GM19467 (cell line): ENCODE measurements around the gene GRK4.
A peak's percentile ranks its signal among the peaks of the same experiment; 100 is the strongest.
"Not testable (repeated sequence)": the region's sequence is repeated elsewhere in the genome, so short reads cannot be mapped to it uniquely, and the experiment has no call there.

Source experiments
- ATAC-seq: cut with Tn5 transposase; IDR thresholded peaks from one replicate; pipeline ENCODE4 v1.9.1; 2021; ENCODE audit warnings: mild to moderate bottlenecking, moderate library complexity; ENCODE audit not compliant: unreplicated experiment

GRK4 gene

DNA sequence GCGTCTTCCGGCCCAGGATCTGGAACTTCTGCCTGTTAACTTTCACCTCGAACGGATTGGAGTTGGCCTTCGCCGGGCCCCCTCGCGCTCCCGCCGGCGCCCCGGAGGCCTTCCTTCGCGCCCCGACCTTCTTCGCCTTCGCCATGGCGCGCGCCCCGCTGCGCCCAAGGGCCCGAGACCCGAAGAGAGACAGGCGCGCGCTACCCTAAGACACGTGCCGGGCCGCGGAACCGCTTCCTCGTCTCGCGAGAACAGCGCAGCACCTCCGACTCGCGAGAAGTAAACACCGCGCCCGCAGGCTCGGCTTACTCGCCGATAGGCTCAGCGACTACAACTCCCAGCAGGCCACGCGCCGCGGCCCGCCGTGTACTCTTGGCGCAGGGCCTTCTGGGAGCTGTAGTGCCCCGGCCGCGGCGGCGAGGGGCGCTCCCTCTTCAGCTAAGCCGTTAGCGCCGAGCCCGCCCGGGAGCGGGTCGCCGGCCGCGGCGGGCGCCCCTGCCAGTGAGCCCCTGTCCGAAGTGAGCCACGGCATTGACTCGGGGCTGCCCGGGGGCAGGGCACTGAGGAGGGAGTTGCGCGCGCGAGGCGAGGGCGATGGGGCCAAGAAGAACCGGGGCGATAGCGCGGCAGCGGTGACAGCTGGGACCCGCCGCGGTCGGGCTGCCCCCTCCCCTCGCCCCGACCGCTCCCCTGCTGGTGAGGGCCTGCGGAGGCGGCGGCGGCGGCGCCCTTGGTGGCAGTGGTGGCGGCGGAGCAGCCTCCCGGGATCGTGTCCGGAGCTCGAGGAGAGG, at the start of gene GRK4, which contains the start of gene NOP14:
GRK4 (plus strand) TSS at position 397 of the 791 bp plus-strand sequence. CDS start 500 bp downstream, outside the sequence.
NOP14 (minus strand) TSS at position 232 of the 791 bp plus-strand sequence; CDS start at position 145, 87 bp downstream.
- peak; percentile 88 for ATAC-seq

DNA sequence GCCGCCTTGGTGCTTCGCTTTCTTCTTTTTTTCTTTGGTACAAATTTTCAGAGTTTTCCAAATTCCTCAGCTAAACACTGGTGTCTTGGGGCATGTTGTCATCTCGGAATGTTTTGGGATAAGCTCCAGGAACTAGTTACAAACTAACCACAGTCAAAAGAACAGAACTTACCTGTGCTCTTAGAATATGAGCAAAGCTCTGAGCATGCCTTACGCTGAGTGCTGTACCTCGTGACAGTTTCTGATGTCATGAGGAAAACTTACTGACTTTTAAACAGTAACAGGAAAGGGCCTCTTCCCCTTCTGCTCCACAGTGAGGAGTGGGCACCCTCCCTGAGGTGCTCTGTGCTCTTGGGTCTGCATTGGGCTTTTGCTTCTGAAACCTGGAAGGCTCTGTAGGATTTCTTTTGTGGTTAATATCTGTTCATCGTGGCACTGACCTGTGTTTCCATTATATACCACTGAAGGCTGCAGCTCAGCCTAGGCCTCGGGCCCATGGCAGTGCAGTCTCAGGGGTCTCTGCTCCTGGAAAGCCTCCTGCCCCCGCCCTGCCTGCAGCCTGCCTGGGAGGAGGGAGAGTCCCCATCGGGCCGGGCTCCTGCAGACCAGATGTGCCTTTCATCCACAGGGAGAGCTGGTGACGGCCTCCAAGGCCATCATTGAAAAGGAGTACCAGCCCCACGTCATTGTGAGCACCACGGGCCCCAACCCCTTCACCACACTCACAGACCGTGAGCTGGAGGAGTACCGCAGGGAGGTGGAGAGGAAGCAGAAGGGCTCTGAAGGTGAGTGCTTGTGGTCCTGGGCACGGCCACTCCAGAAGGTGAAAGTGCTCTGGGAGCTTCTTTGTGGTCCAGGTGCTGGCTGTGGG, 48.9 kb upstream of the GRK4 start:
- no peak for ATAC-seq

DNA sequence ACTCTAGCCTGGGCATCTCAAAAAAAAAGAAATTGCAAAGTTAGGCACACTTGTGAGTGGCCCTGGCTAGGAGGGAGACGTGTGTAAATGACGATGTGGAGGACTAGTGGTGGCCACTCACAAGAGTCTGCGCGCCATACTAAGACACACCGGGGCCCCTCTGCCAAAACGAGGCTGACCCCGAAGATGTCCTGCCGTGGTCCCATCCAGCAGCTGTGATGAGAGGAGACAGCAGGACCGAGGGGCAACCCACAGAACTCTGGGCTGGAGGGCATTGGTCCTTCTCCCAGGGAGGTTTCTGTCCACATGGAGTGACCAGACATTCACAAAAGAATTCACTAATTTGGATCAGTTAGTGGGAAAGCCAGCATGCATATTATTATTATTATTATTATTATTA, 47.6 kb upstream of the GRK4 start:
- ATAC-seq, result no peak

DNA sequence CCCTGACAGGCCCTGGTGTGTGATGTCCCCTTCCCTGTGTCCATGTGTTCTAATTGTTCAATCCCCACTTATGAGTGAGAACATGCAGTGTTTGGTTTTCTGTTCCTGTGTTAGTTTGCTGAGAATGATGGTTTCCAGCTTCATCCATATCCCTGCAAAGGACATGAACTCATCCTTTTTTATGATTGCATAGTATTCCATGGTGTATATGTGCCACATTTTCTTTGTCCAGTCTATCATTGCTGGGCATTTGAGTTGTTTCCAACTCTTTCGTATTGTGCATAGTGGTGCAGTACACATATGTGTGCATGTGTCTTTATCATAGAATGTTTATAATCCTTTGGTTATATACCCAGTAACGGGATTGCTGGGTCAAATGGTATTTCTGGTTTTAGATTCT, 46.7 kb upstream of the GRK4 start:
- not testable (repeated sequence) for ATAC-seq

DNA sequence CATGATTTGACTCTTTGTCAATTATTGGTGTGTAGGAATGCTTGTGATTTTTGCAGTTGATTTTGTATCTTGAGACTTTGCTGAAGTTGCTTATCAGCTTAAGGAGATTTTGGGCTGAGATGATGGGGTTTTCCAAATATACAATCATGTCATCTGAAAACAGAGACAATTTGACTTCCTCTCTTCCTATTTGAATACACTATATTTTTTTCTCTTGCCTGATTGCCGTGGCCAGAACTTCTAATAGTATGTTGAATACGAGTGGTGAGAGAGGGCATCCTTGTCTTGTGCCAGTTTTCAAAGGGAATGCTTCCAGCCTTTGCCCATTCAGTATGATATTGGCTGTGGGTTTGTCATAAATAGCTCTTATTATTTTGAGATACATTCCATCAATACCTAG, 45.1 kb upstream of the GRK4 start:
- not testable (repeated sequence) for ATAC-seq

DNA sequence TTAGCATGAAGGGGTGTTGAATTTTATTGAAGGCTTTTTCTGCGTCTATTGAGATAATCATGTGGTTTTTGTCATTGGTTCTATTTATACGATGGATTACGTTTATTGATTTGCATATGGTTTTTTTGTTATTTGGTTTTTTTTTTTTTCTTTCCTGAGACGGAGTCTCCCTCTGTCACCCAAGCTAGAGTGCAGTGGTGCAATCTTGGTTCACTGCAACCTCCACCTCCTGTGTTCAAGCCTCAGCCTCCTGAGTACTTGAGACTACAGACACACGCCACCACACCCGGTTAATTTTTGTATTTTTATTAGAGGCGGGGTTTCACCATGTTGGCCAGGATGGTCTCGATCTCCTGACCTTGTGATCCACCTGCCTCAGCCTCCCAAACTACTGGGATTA, 44.7 kb upstream of the GRK4 start:
- ATAC-seq, result not testable (repeated sequence)

DNA sequence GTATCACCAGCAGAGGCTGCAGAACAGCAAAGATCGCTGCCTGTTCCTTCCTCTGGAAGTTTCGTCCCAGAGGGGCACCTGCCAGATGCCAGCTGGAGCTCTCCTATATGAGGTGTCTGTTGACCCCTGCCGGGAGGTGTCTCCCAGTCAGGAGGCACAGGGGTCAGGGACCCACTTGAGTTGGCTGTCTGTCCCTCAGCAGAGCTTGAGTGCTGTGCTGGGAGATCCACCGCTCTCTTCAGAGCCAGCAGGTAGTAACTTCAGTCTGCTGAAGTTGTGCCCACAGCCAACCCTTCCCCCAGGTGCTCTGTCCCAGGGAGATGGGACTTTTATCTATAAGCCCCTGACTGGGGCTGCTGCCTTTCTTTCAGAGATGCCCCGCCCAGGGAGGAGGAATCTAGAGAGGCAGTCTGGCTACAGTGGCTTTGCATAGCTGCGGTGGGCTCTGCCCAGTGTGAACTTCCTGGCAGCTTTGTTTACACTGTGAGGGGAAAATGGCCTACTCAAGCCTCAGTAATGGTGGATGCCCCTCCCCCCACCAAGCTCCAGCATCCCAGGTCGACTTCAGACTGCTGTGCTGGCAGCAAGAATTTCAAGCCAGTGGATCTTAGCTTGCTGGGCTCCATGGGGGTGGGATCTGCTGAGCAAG, 40.8 kb upstream of the GRK4 start:
- not testable (repeated sequence) for ATAC-seq

DNA sequence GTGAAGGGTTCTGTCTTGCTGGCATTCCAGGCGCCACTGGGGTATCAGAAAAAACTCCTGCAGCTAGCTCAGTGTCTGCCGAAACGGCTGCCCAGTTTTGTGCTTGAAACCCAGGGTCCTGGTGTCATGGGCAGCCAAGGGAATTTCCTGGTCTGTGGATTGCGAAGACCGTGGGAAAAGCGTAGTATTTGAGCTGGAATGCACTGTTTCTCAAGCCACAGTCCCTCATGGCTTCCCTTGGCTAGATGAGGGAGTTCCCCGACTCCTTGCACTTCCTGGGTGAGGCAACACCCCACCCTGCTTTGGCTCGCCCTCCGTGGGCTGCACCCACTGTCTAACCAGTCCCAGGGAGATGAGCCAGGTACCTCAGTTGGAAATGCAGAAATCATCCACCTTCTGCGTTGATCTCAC, 40.2 kb upstream of the GRK4 start:
- ATAC-seq, result no peak

DNA sequence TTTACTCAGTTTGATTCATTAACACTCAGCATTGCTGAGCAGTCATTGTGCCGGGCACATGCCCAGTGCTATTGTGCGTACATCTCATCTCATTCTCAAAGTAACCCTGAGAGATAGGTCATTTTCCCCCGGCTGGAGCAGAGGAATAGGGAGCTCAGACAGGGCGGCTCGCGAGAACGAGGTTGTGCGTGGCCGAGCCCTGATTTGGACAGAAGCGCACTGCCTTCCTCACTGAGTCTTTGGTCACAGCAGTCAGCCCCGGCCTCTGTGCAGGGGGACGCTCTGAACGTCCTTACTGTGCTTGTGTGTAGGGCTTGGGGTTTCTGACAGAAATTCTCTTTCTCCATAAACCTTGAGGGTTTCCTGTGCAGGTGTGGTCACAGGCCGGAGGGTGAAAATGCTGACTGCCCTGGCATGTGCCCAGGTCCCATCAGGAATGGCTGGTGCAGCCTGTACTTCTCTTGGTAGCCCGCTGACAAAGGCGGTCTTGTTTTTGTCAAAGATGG, 39.6 kb upstream of the GRK4 start:
- no peak for ATAC-seq

DNA sequence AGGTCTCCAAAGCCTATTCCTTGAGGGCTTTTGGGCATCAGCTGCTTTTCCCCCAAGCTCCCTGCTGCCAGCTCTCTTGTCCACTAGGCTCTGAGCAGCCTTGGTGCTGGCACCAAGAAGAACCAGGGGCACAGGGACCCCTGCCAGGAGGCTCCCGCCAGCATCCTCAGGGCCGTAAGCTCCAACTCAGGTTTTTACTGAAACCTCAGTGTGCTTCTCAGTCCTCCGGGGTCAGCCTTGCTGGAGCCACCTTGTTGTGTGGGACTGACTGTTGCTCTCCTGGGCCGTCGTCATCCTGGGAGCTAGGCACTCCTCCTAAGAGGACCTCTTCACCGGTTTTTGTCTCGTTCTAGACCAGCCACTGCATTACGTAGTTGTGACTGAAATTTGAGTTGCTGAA, 39.1 kb upstream of the GRK4 start:
- no peak for ATAC-seq

DNA sequence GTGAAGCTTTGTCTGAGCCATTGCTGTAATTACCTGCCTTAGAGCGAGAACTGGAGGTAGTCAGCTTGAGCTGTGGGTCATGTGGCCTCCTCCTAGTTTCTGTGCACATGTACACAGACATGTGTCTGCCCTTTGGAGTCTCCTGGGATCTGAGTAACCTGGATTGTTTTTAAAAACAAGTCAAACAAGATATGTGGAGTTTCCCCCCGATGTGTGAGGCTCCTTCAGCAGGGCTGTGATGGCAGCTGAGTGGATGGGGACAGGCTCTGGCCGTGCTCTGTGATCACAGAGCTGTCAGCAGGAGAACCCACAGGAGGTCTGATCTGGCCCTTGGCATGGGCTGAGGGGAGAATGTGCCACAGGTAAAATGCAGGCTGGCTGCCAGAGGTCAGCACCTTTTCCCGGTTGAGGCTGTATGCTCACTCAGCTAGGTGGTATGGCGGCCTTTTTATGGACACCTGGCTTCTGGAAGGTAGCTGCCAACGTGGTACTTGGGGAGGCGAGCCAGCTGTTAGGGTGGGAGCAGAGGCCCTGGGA, 38.5 kb upstream of the GRK4 start:
- no peak for ATAC-seq

DNA sequence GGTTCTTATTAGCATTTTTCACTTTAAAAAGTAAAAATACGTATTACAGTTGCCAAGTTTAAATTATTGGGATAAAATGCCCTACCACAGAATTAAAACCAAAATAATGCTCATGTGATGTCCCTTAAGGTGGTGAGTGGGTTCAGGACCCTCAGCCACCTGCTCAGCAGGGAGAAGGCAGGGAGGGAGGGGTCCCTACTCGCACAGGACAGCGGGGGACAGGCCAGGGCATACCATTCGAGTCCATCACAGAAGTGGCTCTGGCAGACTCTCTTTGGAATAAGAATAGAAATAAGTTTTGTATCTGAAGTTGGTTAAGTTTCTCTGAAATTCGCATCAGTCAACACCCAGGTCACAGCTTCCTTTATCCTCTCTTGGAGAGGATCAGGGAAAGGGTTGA, 37.9 kb upstream of the GRK4 start:
- no peak for ATAC-seq

DNA sequence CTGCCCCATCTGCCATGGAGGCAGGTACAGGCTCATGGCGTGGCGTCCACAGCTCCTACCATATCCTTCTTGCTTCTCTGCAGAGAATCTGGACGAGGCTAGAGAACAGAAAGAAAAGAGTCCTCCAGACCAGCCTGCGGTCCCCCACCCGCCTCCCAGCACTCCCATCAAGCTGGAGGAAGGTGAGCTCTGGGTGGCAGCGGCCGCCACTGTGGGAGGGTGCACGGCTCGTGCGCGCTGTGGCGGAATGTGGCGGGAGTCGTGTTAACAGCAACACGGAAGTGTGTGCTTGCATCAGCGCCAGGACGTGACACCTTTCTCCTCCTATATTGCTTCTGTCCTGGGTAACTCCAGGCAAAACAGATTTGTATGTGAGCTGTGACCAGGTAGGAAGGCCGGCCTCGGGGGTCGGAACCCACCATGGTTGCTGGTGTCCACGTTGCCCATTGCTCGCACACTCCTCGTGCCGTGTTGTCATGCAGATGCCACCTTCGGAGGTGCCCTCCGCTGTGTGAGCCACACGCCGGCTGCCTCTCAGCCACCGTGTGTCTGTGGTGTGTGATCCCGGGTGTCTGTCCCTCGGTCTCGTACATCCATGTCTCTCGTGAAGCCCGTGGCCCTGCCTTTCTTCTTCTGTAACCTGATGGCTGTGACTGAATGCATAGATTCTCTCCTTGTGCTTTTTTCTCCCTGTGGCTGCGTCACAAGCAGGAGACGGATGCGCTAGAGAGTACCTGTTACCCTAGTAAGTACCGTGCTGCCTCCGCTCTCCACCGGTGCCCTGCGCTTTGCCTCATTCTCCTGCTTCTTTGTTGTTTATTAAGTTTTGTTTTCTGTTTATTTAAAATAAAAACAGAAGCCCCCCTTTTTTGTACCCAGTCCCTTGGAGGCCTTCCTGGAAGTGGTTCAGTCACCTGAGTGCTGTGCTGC, 37.2 kb upstream of the GRK4 start:
- no peak for ATAC-seq

DNA sequence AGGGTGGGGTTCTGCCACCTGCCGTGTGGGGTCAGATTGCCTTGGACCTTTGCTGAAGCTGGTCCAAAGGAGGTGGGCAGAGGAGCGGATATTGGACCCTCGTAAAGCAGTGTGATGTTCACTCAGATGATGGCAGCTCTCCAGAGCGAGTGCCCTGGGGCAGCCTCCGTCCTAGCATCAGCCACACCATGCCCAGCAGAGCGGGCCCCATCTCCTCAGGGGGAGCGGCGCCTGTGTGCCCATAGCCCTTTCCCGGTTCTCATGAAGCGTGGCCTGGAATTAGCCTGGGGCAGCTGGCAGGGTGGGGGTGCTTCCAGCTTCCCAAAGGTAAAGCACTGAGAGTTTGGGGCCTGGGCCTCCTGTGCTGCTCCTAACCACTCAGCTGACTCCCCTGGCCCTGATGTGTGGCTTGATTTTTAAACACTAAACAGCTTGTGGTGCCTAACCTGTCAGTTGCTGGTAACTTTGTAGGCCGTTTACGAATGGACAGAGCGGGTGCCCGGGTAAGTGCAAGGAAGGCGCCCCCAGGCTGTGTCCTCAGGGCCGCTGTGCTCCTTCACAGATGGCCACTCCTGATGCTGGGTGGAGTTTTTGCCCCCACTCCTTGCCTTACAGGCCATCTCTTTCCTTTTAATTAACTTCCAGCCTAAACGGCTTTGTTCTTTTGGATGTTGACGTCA, 36.2 kb upstream of the GRK4 start:
- no peak for ATAC-seq

DNA sequence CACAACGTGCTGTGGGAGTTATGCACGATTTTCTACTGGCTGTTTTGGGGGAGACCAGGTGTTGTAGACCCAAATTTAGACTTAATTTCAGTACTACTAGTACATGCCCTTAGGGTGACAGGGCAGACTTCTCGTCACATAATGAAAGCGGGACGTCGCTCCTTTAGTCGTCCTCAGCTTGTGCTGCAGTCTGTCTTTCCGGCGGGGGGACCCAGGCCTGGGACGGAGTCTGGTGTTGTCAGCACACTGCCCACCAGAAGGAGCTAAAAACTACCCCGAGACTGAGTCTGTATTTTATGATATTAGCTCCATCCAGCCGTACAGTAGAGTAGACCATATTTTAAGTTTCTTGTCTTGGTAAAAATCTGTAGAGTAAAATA, 35.7 kb upstream of the GRK4 start:
- ATAC-seq, result no peak

DNA sequence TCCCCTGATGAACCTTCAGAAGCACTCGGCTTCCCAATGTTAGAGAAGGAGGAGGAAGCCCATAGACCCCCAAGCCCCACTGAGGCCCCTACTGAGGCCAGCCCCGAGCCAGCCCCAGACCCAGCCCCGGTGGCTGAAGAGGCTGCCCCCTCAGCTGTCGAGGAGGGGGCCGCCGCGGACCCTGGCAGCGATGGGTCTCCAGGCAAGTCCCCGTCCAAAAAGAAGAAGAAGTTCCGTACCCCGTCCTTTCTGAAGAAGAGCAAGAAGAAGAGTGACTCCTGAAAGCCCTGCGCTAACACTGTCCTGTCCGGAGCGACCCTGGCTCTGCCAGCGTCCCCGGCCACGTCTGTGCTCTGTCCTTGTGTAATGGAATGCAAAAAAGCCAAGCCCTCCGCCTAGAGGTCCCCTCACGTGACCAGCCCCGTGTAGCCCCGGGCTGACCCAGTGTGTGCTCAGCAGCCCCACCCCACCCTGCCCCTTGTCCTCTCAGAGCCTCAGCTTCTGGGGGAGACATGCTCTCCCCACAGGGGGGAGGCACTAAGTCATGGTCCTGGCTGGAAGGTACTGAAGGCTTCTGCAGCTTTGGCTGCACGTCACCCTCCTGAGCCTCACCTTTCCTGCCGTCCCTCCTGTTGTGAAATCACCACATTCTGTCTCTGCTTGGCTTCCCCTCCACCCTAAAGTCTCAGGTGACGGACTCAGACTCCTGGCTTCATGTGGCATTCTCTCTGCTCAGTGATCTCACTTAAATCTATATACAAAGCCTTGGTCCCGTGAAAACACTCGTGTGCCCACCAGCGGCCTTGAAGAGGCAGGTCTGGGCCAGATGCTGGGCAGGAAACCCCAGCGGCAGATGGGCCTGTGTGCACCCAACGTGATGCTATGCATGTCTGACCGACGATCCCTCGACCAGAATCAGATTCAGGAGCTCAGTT, 34.9 kb upstream of the GRK4 start:
- no peak for ATAC-seq

DNA sequence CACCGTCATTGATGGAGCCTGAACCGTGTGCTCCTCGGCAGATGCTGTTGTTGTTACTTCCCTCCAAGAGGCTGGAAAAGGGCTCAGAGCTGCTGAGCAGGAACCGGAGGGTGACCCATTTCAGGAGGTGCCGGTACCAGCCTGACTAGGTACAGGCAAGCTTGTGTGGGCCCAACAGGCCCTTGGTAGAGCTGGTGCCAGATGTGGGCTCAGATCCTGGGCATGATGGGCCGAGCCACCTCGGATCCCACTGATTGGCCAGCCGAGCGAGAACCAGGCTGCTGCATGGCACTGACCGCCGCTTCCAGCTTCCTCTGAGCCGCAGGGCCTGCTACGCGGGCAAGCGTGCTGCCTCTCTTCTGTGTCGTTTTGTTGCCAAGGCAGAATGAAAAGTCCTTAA, 33.9 kb upstream of the GRK4 start:
- ATAC-seq, result no peak

DNA sequence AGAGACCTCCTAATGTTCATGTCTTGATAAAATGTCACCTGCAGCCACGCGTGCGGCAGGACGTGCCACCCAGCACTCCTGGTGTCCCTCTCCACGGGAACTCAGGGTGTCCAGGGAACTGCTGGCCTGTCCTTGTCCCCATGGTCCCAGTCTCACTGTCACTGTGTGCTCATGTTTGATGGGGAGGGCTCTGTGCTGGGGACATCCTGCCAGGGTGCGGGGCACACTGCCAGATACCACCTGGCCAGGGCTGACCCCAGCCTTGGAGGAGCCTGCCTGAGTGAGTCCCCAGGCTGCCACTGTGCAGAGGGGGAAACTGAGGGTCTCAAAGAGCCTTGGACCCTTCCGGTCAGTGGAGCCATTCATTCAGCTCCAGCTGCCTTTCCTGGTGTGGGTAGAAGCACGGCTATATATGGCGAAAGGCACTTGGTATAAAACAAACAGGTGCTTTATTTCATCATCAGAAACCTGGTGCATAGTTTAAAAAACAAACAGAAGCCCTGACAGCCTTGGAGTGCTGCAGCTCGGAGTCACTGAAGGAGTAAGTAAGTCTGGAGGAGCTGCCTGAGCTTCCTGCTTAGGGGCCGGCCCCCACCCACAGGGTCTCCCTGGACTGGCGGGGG, 33.1 kb upstream of the GRK4 start:
- no peak for ATAC-seq
